SK-N-SH (cell line): Measurements from ENCODE around the gene KCNG3. TPM values are rescaled to one million over a fixed set of nuclear protein-coding genes. Genes with fewer than 3 reads are reported as not detected.

Experiments used
- CTCF ChIA-PET: fragments of 300-600, 350-600 bp; formaldehyde crosslinking; extraction: SDS; loops from one replicate; lab custom pipeline; 2021; lab: Yijun Ruan, JAX
- POLR2A ChIA-PET: fragments of 350-600 bp; sonication (Branson Sonifier 250); formaldehyde crosslinking; extraction: SDS; loops from one replicate; lab custom pipeline; 2020; ENCODE audit warnings: antibody characterized with exemption, inconsistent platforms; lab: Yijun Ruan, JAX
- DNase-seq: peaks from one replicate; pipeline ENCODE4 v3.0.0; 2012
- H2AFZ ChIP-seq: fragments of 200-600 bp; sonication (generic); 2 replicates; pipeline ENCODE4 v1.8.1; 2016; ENCODE audit warnings: antibody characterized with exemption, mild to moderate bottlenecking, low read depth
- H3F3A ChIP-seq: fragments of 200-600 bp; sonication (generic); replicated peaks from 2 replicates; pipeline ENCODE3; 2016; ENCODE audit warnings: antibody characterized with exemption, mild to moderate bottlenecking; ENCODE audit not compliant: insufficient read depth
- H3K27ac ChIP-seq, 2 experiments: fragments of 200-500 bp in 1 of 2; fragments of 200-600 bp in 1 of 2; sonication (Bioruptor generic) in 1 of 2; sonication (generic), shearing (Covaris generic) in 1 of 2; 2 replicates each; pipeline versions ENCODE4 v1.5.1 to v1.6.1; 2014 to 2016; ENCODE audit warnings: low read depth in 2 of 2, inconsistent platforms in 1 of 2, low read length in 1 of 2, mild to moderate bottlenecking in 1 of 2, mixed read lengths in 1 of 2
- H3K27me3 ChIP-seq: fragments of 200-600 bp; sonication (generic), shearing (Covaris generic); 2 replicates; pipeline ENCODE4 v1.6.1; 2016; ENCODE audit warnings: mixed run types; ENCODE audit not compliant: insufficient read depth
- H3K36me3 ChIP-seq, 2 experiments: fragments of 200-500 bp in 1 of 2; fragments of 200-600 bp in 1 of 2; sonication (Bioruptor generic) in 1 of 2; sonication (generic) in 1 of 2; replicated peaks in 1 of 2; 2 replicates each; pipeline versions ENCODE3 to v1.5.1; 2014 to 2016; ENCODE audit warnings: low read length in 1 of 2, mild to moderate bottlenecking in 1 of 2; ENCODE audit not compliant: insufficient read depth in 2 of 2, control insufficient read depth in 1 of 2
- H3K4me1 ChIP-seq, 2 experiments: fragments of 200-500 bp in 1 of 2; fragments of 200-600 bp in 1 of 2; sonication (Bioruptor generic) in 1 of 2; sonication (generic), shearing (Covaris generic) in 1 of 2; 2 replicates each; pipeline versions ENCODE4 v1.5.1 to v1.6.1; 2014 to 2016; ENCODE audit warnings: low read depth in 1 of 2, low read length in 1 of 2, mixed run types in 1 of 2; ENCODE audit not compliant: insufficient read depth in 2 of 2, control insufficient read depth in 1 of 2
- H3K4me2 ChIP-seq: fragments of 200-600 bp; sonication (generic), shearing (Covaris generic); 2 replicates; pipeline ENCODE4 v1.6.1; 2017; ENCODE audit warnings: mixed run types
- H3K4me3 ChIP-seq, 2 experiments: fragments of 200-500 bp in 1 of 2; fragments of 200-600 bp in 1 of 2; sonication (Bioruptor generic) in 1 of 2; sonication (generic), shearing (Covaris generic) in 1 of 2; 2 replicates each; pipeline versions ENCODE4 v1.5.1 to v1.8.1; 2014 to 2016; ENCODE audit warnings: low read depth in 2 of 2, inconsistent platforms in 1 of 2, low read length in 1 of 2, mild to moderate bottlenecking in 1 of 2, mixed read lengths in 1 of 2, moderate library complexity in 1 of 2
- H3K79me2 ChIP-seq: fragments of 200-600 bp; sonication (generic); 2 replicates; pipeline ENCODE4 v1.8.1; 2017; ENCODE audit warnings: mild to moderate bottlenecking; ENCODE audit not compliant: insufficient read depth
- H3K9ac ChIP-seq: fragments of 200-600 bp; sonication (generic); 2 replicates; pipeline ENCODE4 v1.6.1; 2017; ENCODE audit warnings: mixed run types
- H3K9me2 ChIP-seq: fragments of 200-600 bp; sonication (generic); 2 replicates; pipeline ENCODE4 v1.6.1; 2017; ENCODE audit warnings: mixed run types
- H3K9me3 ChIP-seq: fragments of 200-600 bp; sonication (generic); 2 replicates; pipeline ENCODE4 v1.6.1; 2017; ENCODE audit warnings: mixed run types, mild to moderate bottlenecking, moderate library complexity
- H4K20me1 ChIP-seq: fragments of 200-600 bp; sonication (generic); 2 replicates; pipeline ENCODE4 v1.6.1; 2017; ENCODE audit warnings: mild to moderate bottlenecking, mixed run types; ENCODE audit not compliant: insufficient read depth
- CHD2 ChIP-seq: fragments of 150-350 bp; IDR thresholded peaks from 2 replicates; pipeline ENCODE4 v1.6.1; 2018; ENCODE audit warnings: low read length; ENCODE audit not compliant: partially characterized antibody
- ELF1 ChIP-seq: IDR thresholded peaks from 2 replicates; pipeline ENCODE4 v1.4.0; 2012
- EP300 ChIP-seq, 2 experiments: IDR thresholded peaks; 2 replicates each; pipeline versions ENCODE4 v1.4.0 to v1.6.1; 2012; ENCODE audit warnings: borderline replicate concordance in 1 of 2, low read depth in 1 of 2, low read length in 1 of 2
- FOSL2 ChIP-seq: IDR thresholded peaks from 2 replicates; pipeline ENCODE4 v1.4.0; 2012; ENCODE audit warnings: low read depth, mild to moderate bottlenecking, moderate library complexity, borderline replicate concordance
- FOXM1 ChIP-seq: IDR thresholded peaks from 2 replicates; pipeline ENCODE4 v1.4.0; 2012; ENCODE audit warnings: low read depth, mild to moderate bottlenecking
- IRF3 ChIP-seq: fragments of 150-350 bp; IDR thresholded peaks from 2 replicates; pipeline ENCODE4 v1.6.1; 2016; ENCODE audit warnings: mild to moderate bottlenecking, low read depth, low read length
- JUND ChIP-seq: IDR thresholded peaks from 2 replicates; pipeline ENCODE4 v1.4.0; 2012
- MAX ChIP-seq: IDR thresholded peaks from 2 replicates; pipeline ENCODE4 v1.4.0; 2012; ENCODE audit warnings: low read depth
- MEF2A ChIP-seq: IDR thresholded peaks from 2 replicates; pipeline ENCODE4 v1.4.0; 2012; ENCODE audit warnings: low read depth, borderline replicate concordance
- MXI1 ChIP-seq: IDR thresholded peaks from 2 replicates; pipeline ENCODE4 v1.6.1; 2012; ENCODE audit warnings: mild to moderate bottlenecking, low read depth, low read length, improper control_type of control experiment
- NRF1 ChIP-seq: IDR thresholded peaks from 2 replicates; pipeline ENCODE4 v1.6.1; 2012; ENCODE audit warnings: low read depth, mild to moderate bottlenecking, low read length
- POLR2AphosphoS5 ChIP-seq: IDR thresholded peaks from 2 replicates; pipeline ENCODE4 v1.6.1; 2012; ENCODE audit warnings: low read depth, low read length
- RAD21 ChIP-seq: IDR thresholded peaks from 2 replicates; pipeline ENCODE4 v1.6.1; 2012; ENCODE audit warnings: mild to moderate bottlenecking, low read length
- RCOR1 ChIP-seq: fragments of 150-350 bp; IDR thresholded peaks from 2 replicates; pipeline ENCODE4 v1.6.1; 2017; ENCODE audit warnings: antibody characterized with exemption, low read length
- RFX5 ChIP-seq: IDR thresholded peaks from 2 replicates; pipeline ENCODE4 v1.6.1; 2012; ENCODE audit warnings: mild to moderate bottlenecking, improper control_type of control experiment, low read length
- SIN3A ChIP-seq: IDR thresholded peaks from 2 replicates; pipeline ENCODE4 v1.6.1; 2012; ENCODE audit warnings: low read depth, mild to moderate bottlenecking, low read length, moderate library complexity, borderline replicate concordance
- SMC3 ChIP-seq: IDR thresholded peaks from 2 replicates; pipeline ENCODE4 v1.6.1; 2012; ENCODE audit warnings: low read depth, low read length, improper control_type of control experiment
- TAF1 ChIP-seq: IDR thresholded peaks from 2 replicates; pipeline ENCODE4 v1.6.1; 2012; ENCODE audit warnings: low read depth, mild to moderate bottlenecking, low read length, moderate library complexity, borderline replicate concordance
- TCF12 ChIP-seq: IDR thresholded peaks from 2 replicates; pipeline ENCODE4 v1.4.0; 2012
- YY1 ChIP-seq: IDR thresholded peaks from 2 replicates; pipeline ENCODE4 v1.4.0; 2012; ENCODE audit warnings: low read depth, mild to moderate bottlenecking
- ZBTB33 ChIP-seq: IDR thresholded peaks from 2 replicates; pipeline ENCODE4 v1.4.0; 2012; ENCODE audit warnings: low read depth, borderline replicate concordance
- WGBS: methylation state at CpG from one replicate; pipeline ENCODE4 v1.1.6; 2017; ENCODE audit warnings: low lambda C conversion rate; 5-methylcytosine and 5-hydroxymethylcytosine counted together
- polyA plus RNA-seq, 3 experiments: library from polyadenylated mRNA; depleted of rRNA; stranded (reverse); fragments of >200 nt; gene quantifications; 2 replicates each; pipeline ENCODE4 v1.2.3, GENCODE V29; 2012
- TF ChIP-seq, protein P1 (sequence below): fragments of 150-350 bp; IDR thresholded peaks from 2 replicates; pipeline ENCODE4 v1.6.1; 2017; ENCODE audit warnings: antibody characterized with exemption, low read length, low read depth, borderline replicate concordance
- TF ChIP-seq, protein P2 (sequence below): fragments of 200-600 bp; sonication (generic); IDR thresholded peaks from 2 replicates; pipeline ENCODE4 v1.6.1; 2017; ENCODE audit warnings: antibody characterized with exemption, mild to moderate bottlenecking, moderate library complexity

KCNG3 gene
- polyA plus RNA-seq, 1 of the 3 experiments (the other 2 are of a cell fraction) = 0.03 TPM

DNA sequence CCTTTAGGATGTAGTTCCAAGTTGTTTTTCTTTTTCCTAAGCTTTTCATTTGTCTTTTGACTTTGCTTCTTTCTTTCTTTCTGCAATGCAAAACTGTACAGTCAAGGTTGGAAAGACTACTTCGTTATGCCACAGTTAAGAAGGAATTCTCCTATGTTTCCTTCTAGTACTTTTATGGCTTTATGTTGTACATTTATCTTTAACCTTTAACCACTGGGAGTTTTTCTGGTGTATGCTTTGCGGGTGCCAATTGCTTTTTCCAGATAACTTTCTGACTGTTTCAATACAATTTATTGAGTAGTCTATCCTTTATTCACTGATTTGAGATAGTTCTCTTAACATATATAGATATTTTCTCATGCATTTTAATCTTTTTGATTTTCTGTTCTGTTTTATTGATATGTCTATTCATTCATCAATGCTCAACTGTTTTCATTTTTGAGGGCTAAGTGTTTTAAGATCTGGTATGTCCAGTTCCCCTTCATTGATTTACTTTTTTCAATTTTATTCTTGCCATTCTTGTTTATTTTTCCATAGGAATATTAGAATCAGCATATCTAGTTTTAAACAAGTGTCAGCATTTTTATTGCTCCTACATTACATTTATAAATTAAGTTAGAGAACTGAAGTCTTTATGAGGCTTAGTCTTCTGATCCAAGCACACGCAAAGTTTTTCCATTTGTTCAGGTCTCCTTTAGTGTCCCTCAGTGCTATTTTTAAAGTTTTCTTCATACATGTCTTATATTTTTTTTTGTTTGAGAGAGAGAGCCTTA lies 82.9 kb downstream of the KCNG3 start:
- H2AFZ ChIP-seq = no peak overlapping the region
- no peaks in the 10 kb centered on the region for H4K20me1 ChIP-seq
- H3K4me3 ChIP-seq = no peak overlapping the region
- no peaks in the 10 kb centered on the region for H3K9me2 ChIP-seq
- H3K9ac ChIP-seq = no peak overlapping the region
- H3K27me3 ChIP-seq = no peaks in the 10 kb centered on the region
- no peaks in the 10 kb centered on the region for H3K36me3 ChIP-seq
- H3K79me2 ChIP-seq = no peaks in the 10 kb centered on the region
- 71% methylated on average over 3 of the region's 3 CpGs for WGBS
- DNase-seq = no peak
- CTCF ChIA-PET = interaction anchor here (0.6 to 1.9 kb wide), 4 partner anchors 18 to 560 kb away, joined by 3 to 6 read pairs (median 3); no protein-coding TSS in a partner anchor
- no peak overlapping the region for H3K4me2 ChIP-seq
- H3K9me3 ChIP-seq = peaks cover 11% of the 10 kb centered on the region; the same call in 1 of the 2 replicates
- H3K27ac ChIP-seq = no peak overlapping the region
- POLR2A ChIA-PET = no interaction called here
- H3K4me1 ChIP-seq = no peaks in the 10 kb centered on the region
- no peaks in the 10 kb centered on the region for H3F3A ChIP-seq
- no peak for TF ChIP-seq YY1
- no peak for TF ChIP-seq FOXM1
- TF ChIP-seq NRF1 = no peak
- TF ChIP-seq RAD21 = no peak
- no peak for TF ChIP-seq JUND
- TF ChIP-seq FOSL2 = no peak

- DNase-seq = no peak
- H4K20me1 ChIP-seq = no peaks in the 10 kb centered on the region
- H3K9ac ChIP-seq = no peak overlapping the region
- H3K4me2 ChIP-seq = no peak overlapping the region
- no peaks in the 10 kb centered on the region for H3K9me3 ChIP-seq
- H3K9me2 ChIP-seq = no peaks in the 10 kb centered on the region
- H3K79me2 ChIP-seq = no peaks in the 10 kb centered on the region
- H2AFZ ChIP-seq = no peak overlapping the region
- CTCF ChIA-PET = interaction anchor here (1.1 kb wide), 1 partner anchor 1169 kb away, joined by 3 read pairs; no protein-coding TSS in a partner anchor
- no peaks in the 10 kb centered on the region for H3K4me1 ChIP-seq
- no peaks in the 10 kb centered on the region for H3F3A ChIP-seq
- H3K27me3 ChIP-seq = no peaks in the 10 kb centered on the region
- POLR2A ChIA-PET = no interaction called here
- H3K36me3 ChIP-seq = no peaks in the 10 kb centered on the region
- no peak overlapping the region for H3K27ac ChIP-seq
- no peak overlapping the region for H3K4me3 ChIP-seq
- WGBS = 93% methylated on average over 7 of the region's 8 CpGs
- no peak for TF ChIP-seq SIN3A
- no peak for TF ChIP-seq RCOR1
- no peak for TF ChIP-seq TAF1
- TF ChIP-seq, protein P1, sequence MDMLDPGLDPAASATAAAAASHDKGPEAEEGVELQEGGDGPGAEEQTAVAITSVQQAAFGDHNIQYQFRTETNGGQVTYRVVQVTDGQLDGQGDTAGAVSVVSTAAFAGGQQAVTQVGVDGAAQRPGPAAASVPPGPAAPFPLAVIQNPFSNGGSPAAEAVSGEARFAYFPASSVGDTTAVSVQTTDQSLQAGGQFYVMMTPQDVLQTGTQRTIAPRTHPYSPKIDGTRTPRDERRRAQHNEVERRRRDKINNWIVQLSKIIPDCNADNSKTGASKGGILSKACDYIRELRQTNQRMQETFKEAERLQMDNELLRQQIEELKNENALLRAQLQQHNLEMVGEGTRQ = no peak
- no peak for TF ChIP-seq RFX5
- no peak for TF ChIP-seq IRF3
- TF ChIP-seq CHD2 = no peak
- TF ChIP-seq NRF1 = no peak
- TF ChIP-seq TCF12 = no peak
- no peak for TF ChIP-seq RAD21
- TF ChIP-seq, protein P2, sequence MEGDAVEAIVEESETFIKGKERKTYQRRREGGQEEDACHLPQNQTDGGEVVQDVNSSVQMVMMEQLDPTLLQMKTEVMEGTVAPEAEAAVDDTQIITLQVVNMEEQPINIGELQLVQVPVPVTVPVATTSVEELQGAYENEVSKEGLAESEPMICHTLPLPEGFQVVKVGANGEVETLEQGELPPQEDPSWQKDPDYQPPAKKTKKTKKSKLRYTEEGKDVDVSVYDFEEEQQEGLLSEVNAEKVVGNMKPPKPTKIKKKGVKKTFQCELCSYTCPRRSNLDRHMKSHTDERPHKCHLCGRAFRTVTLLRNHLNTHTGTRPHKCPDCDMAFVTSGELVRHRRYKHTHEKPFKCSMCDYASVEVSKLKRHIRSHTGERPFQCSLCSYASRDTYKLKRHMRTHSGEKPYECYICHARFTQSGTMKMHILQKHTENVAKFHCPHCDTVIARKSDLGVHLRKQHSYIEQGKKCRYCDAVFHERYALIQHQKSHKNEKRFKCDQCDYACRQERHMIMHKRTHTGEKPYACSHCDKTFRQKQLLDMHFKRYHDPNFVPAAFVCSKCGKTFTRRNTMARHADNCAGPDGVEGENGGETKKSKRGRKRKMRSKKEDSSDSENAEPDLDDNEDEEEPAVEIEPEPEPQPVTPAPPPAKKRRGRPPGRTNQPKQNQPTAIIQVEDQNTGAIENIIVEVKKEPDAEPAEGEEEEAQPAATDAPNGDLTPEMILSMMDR = no peak
- TF ChIP-seq EP300 (IDR thresholded peaks at IDR 0.05; ENCODE audit: borderline replicate concordance in 1 of 2, low read depth in 1 of 2, low read length in 1 of 2) = no peak
- TF ChIP-seq POLR2AphosphoS5 = no peak
- no peak for TF ChIP-seq ZBTB33
- TF ChIP-seq ELF1 = no peak
- no peak for TF ChIP-seq MXI1
- no peak for TF ChIP-seq SMC3
- TF ChIP-seq MAX = no peak
- TF ChIP-seq MEF2A = no peak
These were observed 85.8 kb downstream of the KCNG3 start for GRCh38 chr2:42408009-42408408.
